ENCODE measurements around the gene STAT5B.
"Not testable (repeated sequence)": the region's sequence is repeated elsewhere in the genome, so short reads cannot be mapped to it uniquely, and the experiment has no call there.

STAT5B gene

GRCh38 chr17:42321555-42321954 lies 45.4 kb upstream of the STAT5B start:
- Histone ChIP-seq H3K36me3 (ENCODE audit: control insufficient read depth in 1 of 2, insufficient read depth in 2 of 2, low read depth in 1 of 2, low read length in 2 of 2) (peaks cover 61 to 90% of the 10 kb centered on the region in 2 experiments), H3K9me3 (ENCODE audit: control insufficient read depth, low read length) (no peaks in the 10 kb centered on the region), H3K9ac (ENCODE audit: low read length) (no peak overlapping the region), H3K23ac (ENCODE audit: low read length in 2 of 2) (no peak overlapping the region), H3K18ac (ENCODE audit: low read depth in 1 of 2, low read length in 2 of 2) (no peak overlapping the region), H3K4me1 (ENCODE audit: control insufficient read depth, insufficient read depth, low read depth, low read length) (peaks cover 17% of the 10 kb centered on the region), H3K79me1 (replicated peaks; ENCODE audit: low read length, poor library complexity, severe bottlenecking) (peaks cover 24% of the 10 kb centered on the region), H4K8ac (ENCODE audit: low read length) (no peak overlapping the region), H2BK5ac (ENCODE audit: low read depth, low read length, poor library complexity, severe bottlenecking) (no peak overlapping the region), H2AFZ (ENCODE audit: low read depth, low read length) (no peak overlapping the region), H3K4me2 (ENCODE audit: low read length, poor library complexity, severe bottlenecking) (no peak overlapping the region), H3K27me3 (ENCODE audit: control insufficient read depth in 1 of 2, insufficient read depth in 1 of 2, low read length in 2 of 2) (no peaks in the 10 kb centered on the region), H3K4ac (ENCODE audit: low read depth in 1 of 2, low read length in 2 of 2) (no peak overlapping the region), H2BK15ac (ENCODE audit: low read depth, poor library complexity, severe bottlenecking) (no peak overlapping the region), H3K27ac (ENCODE audit: low read length, poor library complexity, severe bottlenecking) (no peak overlapping the region), H2AK5ac (ENCODE audit: low read length, severe bottlenecking) (no peak overlapping the region), H3K14ac (ENCODE audit: low read length in 2 of 2) (no peak overlapping the region), H3K4me3 (ENCODE audit: insufficient read depth in 1 of 2, low read depth in 1 of 2, low read length in 2 of 2) (no peak overlapping the region), H2BK12ac (ENCODE audit: low read length in 2 of 2) (no peak overlapping the region), H4K91ac (ENCODE audit: low read length) (no peak overlapping the region), H2BK120ac (ENCODE audit: low read depth, low read length) (no peak overlapping the region)
- no peak for DNase-seq
- over 99% methylated on average over 4 of the region's 4 CpGs for WGBS

GRCh38 chr17:42317967-42318366 lies 41.8 kb upstream of the STAT5B start:
- H3K23ac ChIP-seq (ENCODE audit: low read length in 2 of 2); H2BK5ac ChIP-seq (ENCODE audit: low read depth, low read length, poor library complexity, severe bottlenecking); H3K9me3 ChIP-seq (ENCODE audit: control insufficient read depth, low read length); H4K8ac ChIP-seq (ENCODE audit: low read length); H3K4me3 ChIP-seq (ENCODE audit: insufficient read depth in 1 of 2, low read depth in 1 of 2, low read length in 2 of 2); H2AK5ac ChIP-seq (ENCODE audit: low read length, severe bottlenecking); H3K4ac ChIP-seq (ENCODE audit: low read depth in 1 of 2, low read length in 2 of 2); H2BK15ac ChIP-seq (ENCODE audit: low read depth, poor library complexity, severe bottlenecking); H3K4me2 ChIP-seq (ENCODE audit: low read length, poor library complexity, severe bottlenecking); H3K27me3 ChIP-seq (ENCODE audit: control insufficient read depth in 1 of 2, insufficient read depth in 1 of 2, low read length in 2 of 2); H3K14ac ChIP-seq (ENCODE audit: low read length in 2 of 2); H3K9ac ChIP-seq (ENCODE audit: low read length); H2AFZ ChIP-seq (ENCODE audit: low read depth, low read length); H3K4me1 ChIP-seq (ENCODE audit: control insufficient read depth, insufficient read depth, low read depth, low read length); DNase-seq; H2BK12ac ChIP-seq (ENCODE audit: low read length in 2 of 2); H2BK120ac ChIP-seq (ENCODE audit: low read depth, low read length); H3K27ac ChIP-seq (ENCODE audit: low read length, poor library complexity, severe bottlenecking); H3K18ac ChIP-seq (ENCODE audit: low read depth in 1 of 2, low read length in 2 of 2); H4K91ac ChIP-seq (ENCODE audit: low read length): not testable (repeated sequence)
- WGBS, result 95% methylated on average over 6 of the region's 6 CpGs
- H3K79me1 ChIP-seq (replicated peaks; ENCODE audit: low read length, poor library complexity, severe bottlenecking), result peaks cover 28% of the 10 kb centered on the region
- peaks cover 63 to 93% of the 10 kb centered on the region in 2 experiments for H3K36me3 ChIP-seq (ENCODE audit: control insufficient read depth in 1 of 2, insufficient read depth in 2 of 2, low read depth in 1 of 2, low read length in 2 of 2)

GRCh38 chr17:42317266-42317845 lies 41.2 kb upstream of the STAT5B start:
- Histone ChIP-seq H3K9ac (ENCODE audit: low read length) (no peak overlapping the region), H3K79me1 (replicated peaks; ENCODE audit: low read length, poor library complexity, severe bottlenecking) (peaks cover 29% of the 10 kb centered on the region), H2BK12ac (ENCODE audit: low read length in 2 of 2) (no peak overlapping the region), H2BK5ac (ENCODE audit: low read depth, low read length, poor library complexity, severe bottlenecking) (no peak overlapping the region), H3K18ac (ENCODE audit: low read depth in 1 of 2, low read length in 2 of 2) (no peak overlapping the region), H4K91ac (ENCODE audit: low read length) (no peak overlapping the region), H3K14ac (ENCODE audit: low read length in 2 of 2) (no peak overlapping the region), H2BK120ac (ENCODE audit: low read depth, low read length) (no peak overlapping the region), H3K27ac (ENCODE audit: low read length, poor library complexity, severe bottlenecking) (no peak overlapping the region), H3K9me3 (ENCODE audit: control insufficient read depth, low read length) (no peaks in the 10 kb centered on the region), H3K36me3 (ENCODE audit: control insufficient read depth in 1 of 2, insufficient read depth in 2 of 2, low read depth in 1 of 2, low read length in 2 of 2) (peaks cover 65 to 87% of the 10 kb centered on the region in 2 experiments), H2AK5ac (ENCODE audit: low read length, severe bottlenecking) (no peak overlapping the region), H4K8ac (ENCODE audit: low read length) (no peak overlapping the region), H2AFZ (ENCODE audit: low read depth, low read length) (no peak overlapping the region), H3K4me2 (ENCODE audit: low read length, poor library complexity, severe bottlenecking) (no peak overlapping the region), H2BK15ac (ENCODE audit: low read depth, poor library complexity, severe bottlenecking) (no peak overlapping the region), H3K23ac (ENCODE audit: low read length in 2 of 2) (no peak overlapping the region), H3K27me3 (ENCODE audit: control insufficient read depth in 1 of 2, insufficient read depth in 1 of 2, low read length in 2 of 2) (no peaks in the 10 kb centered on the region), H3K4me1 (ENCODE audit: control insufficient read depth, insufficient read depth, low read depth, low read length) (peaks cover 11% of the 10 kb centered on the region), H3K4ac (ENCODE audit: low read depth in 1 of 2, low read length in 2 of 2) (no peak overlapping the region), H3K4me3 (ENCODE audit: insufficient read depth in 1 of 2, low read depth in 1 of 2, low read length in 2 of 2) (no peak overlapping the region)
- 90% methylated on average over 5 of the region's 5 CpGs for WGBS
- no peak for DNase-seq

- no peaks in the 10 kb centered on the region for H3K27me3 ChIP-seq (ENCODE audit: control insufficient read depth in 1 of 2, insufficient read depth in 1 of 2, low read length in 2 of 2)
- H4K8ac ChIP-seq (ENCODE audit: low read length), result no peak overlapping the region
- H3K4me2 ChIP-seq (ENCODE audit: low read length, poor library complexity, severe bottlenecking), result no peak overlapping the region
- no peak overlapping the region for H3K18ac ChIP-seq (ENCODE audit: low read depth in 1 of 2, low read length in 2 of 2)
- H2BK5ac ChIP-seq (ENCODE audit: low read depth, low read length, poor library complexity, severe bottlenecking), result no peak overlapping the region
- no peak overlapping the region for H3K27ac ChIP-seq (ENCODE audit: low read length, poor library complexity, severe bottlenecking)
- H2BK120ac ChIP-seq (ENCODE audit: low read depth, low read length), result no peak overlapping the region
- peaks cover 61 to 81% of the 10 kb centered on the region in 2 experiments for H3K36me3 ChIP-seq (ENCODE audit: control insufficient read depth in 1 of 2, insufficient read depth in 2 of 2, low read depth in 1 of 2, low read length in 2 of 2)
- no peak overlapping the region for H3K4me3 ChIP-seq (ENCODE audit: insufficient read depth in 1 of 2, low read depth in 1 of 2, low read length in 2 of 2)
- H3K79me1 ChIP-seq (replicated peaks; ENCODE audit: low read length, poor library complexity, severe bottlenecking), result peaks cover 23% of the 10 kb centered on the region
- H3K4ac ChIP-seq (ENCODE audit: low read depth in 1 of 2, low read length in 2 of 2), result no peak overlapping the region
- no peak overlapping the region for H3K14ac ChIP-seq (ENCODE audit: low read length in 2 of 2)
- no peak overlapping the region for H4K91ac ChIP-seq (ENCODE audit: low read length)
- H3K4me1 ChIP-seq (ENCODE audit: control insufficient read depth, insufficient read depth, low read depth, low read length), result peaks cover 17% of the 10 kb centered on the region
- no peak overlapping the region for H2BK12ac ChIP-seq (ENCODE audit: low read length in 2 of 2)
- 100% methylated on average over 2 of the region's 4 CpGs for WGBS
- H3K23ac ChIP-seq (ENCODE audit: low read length in 2 of 2), result no peak overlapping the region
- H3K9ac ChIP-seq (ENCODE audit: low read length), result no peak overlapping the region
- no peak overlapping the region for H2BK15ac ChIP-seq (ENCODE audit: low read depth, poor library complexity, severe bottlenecking)
- H2AFZ ChIP-seq (ENCODE audit: low read depth, low read length), result no peak overlapping the region
- H3K9me3 ChIP-seq (ENCODE audit: control insufficient read depth, low read length), result no peaks in the 10 kb centered on the region
- DNase-seq, result no peak
- no peak overlapping the region for H2AK5ac ChIP-seq (ENCODE audit: low read length, severe bottlenecking)
Observed at GRCh38 chr17:42316755-42317154, 40.6 kb upstream of the STAT5B start.
